NCI-H2227 (cell line): ENCODE results near the gene NPEPL1.
"Not testable (repeated sequence)": the region's sequence is repeated elsewhere in the genome, so short reads cannot be mapped to it uniquely, and the experiment has no call there.

Experiments used
- DNase-seq: peaks from one replicate; lab custom pipeline; 2025; ENCODE audit not compliant: unreplicated experiment; lab: John Stamatoyannopoulos, UW

The NPEPL1 gene

GRCh38 chr20:58755766-58756449, 63.3 kb downstream of the NPEPL1 start:
- no peak for DNase-seq

- DNase-seq: no peak
Observed at GRCh38 chr20:58756450-58756775, 63.8 kb downstream of the NPEPL1 start.

GRCh38 chr20:58757647-58758046, 65.0 kb downstream of the NPEPL1 start:
- DNase-seq: not testable (repeated sequence)

- no peak for DNase-seq
Observed at GRCh38 chr20:58759947-58760346, 67.3 kb downstream of the NPEPL1 start.

GRCh38 chr20:58760856-58761255, 68.3 kb downstream of the NPEPL1 start:
- DNase-seq: no peak

- no peak for DNase-seq
Observed at GRCh38 chr20:58762120-58762519, 69.5 kb downstream of the NPEPL1 start.

- no peak for DNase-seq
Observed at GRCh38 chr20:58763076-58763475, 70.5 kb downstream of the NPEPL1 start.
